ENCODE results near the gene CTNNA1.
A peak's percentile ranks its signal among the peaks of the same experiment; 100 is the strongest.

CTNNA1 gene

GRCh38 chr5:138898742-138899141 lies 145.5 kb downstream of the CTNNA1 start:
- Histone ChIP-seq H3K9ac (ENCODE audit: low read length in 5 of 5) (no peak overlapping the region), H3K27me3 (ENCODE audit: control insufficient read depth in 5 of 5, insufficient read depth in 4 of 5, low read length in 5 of 5) (no peaks in the 10 kb centered on the region), H3K4me3 (ENCODE audit: low read depth in 1 of 5, low read length in 5 of 5) (no peak overlapping the region), H3K36me3 (ENCODE audit: control insufficient read depth in 5 of 5, insufficient read depth in 5 of 5, low read length in 5 of 5) (peaks cover 3 to 38% (median 13%) of the 10 kb centered on the region in 5 donors), H3K27ac (ENCODE audit: low read depth, low read length) (no peak overlapping the region), H3K9me3 (ENCODE audit: control insufficient read depth in 5 of 5, low read length in 5 of 5) (no peaks in the 10 kb centered on the region), H3K4me1 (ENCODE audit: control insufficient read depth in 5 of 5, insufficient read depth in 5 of 5, low read length in 5 of 5) (peaks cover 0 to 33% (median 6%) of the 10 kb centered on the region in 5 donors)

- peaks cover 12 to 52% (median 25%) of the 10 kb centered on the region in 5 donors for H3K36me3 ChIP-seq (ENCODE audit: control insufficient read depth in 5 of 5, insufficient read depth in 5 of 5, low read length in 5 of 5)
- H3K4me1 ChIP-seq (ENCODE audit: control insufficient read depth in 5 of 5, insufficient read depth in 5 of 5, low read length in 5 of 5) = peaks cover 0 to 33% (median 6%) of the 10 kb centered on the region in 5 donors
- H3K9me3 ChIP-seq (ENCODE audit: control insufficient read depth in 5 of 5, low read length in 5 of 5) = no peaks in the 10 kb centered on the region
- no peaks in the 10 kb centered on the region for H3K27me3 ChIP-seq (ENCODE audit: control insufficient read depth in 5 of 5, insufficient read depth in 4 of 5, low read length in 5 of 5)
- peak overlapping the region; percentile 61 for H3K27ac ChIP-seq (ENCODE audit: low read depth, low read length)
- H3K9ac ChIP-seq (ENCODE audit: low read length in 5 of 5) = no peak overlapping the region
- no peak overlapping the region for H3K4me3 ChIP-seq (ENCODE audit: low read depth in 1 of 5, low read length in 5 of 5)
Observed at GRCh38 chr5:138900281-138900965, 147.2 kb downstream of the CTNNA1 start.

- peaks cover 21 to 57% (median 35%) of the 10 kb centered on the region in 5 donors for H3K36me3 ChIP-seq (ENCODE audit: control insufficient read depth in 5 of 5, insufficient read depth in 5 of 5, low read length in 5 of 5)
- H3K27me3 ChIP-seq (ENCODE audit: control insufficient read depth in 5 of 5, insufficient read depth in 4 of 5, low read length in 5 of 5) = no peaks in the 10 kb centered on the region
- no peak overlapping the region for H3K4me3 ChIP-seq (ENCODE audit: low read depth in 1 of 5, low read length in 5 of 5)
- peak overlapping the region; percentile 61 for H3K27ac ChIP-seq (ENCODE audit: low read depth, low read length)
- no peak overlapping the region for H3K9ac ChIP-seq (ENCODE audit: low read length in 5 of 5)
- H3K9me3 ChIP-seq (ENCODE audit: control insufficient read depth in 5 of 5, low read length in 5 of 5) = no peaks in the 10 kb centered on the region
- peaks cover 0 to 33% (median 6%) of the 10 kb centered on the region in 5 donors for H3K4me1 ChIP-seq (ENCODE audit: control insufficient read depth in 5 of 5, insufficient read depth in 5 of 5, low read length in 5 of 5)
Observed at GRCh38 chr5:138901716-138902115, 148.5 kb downstream of the CTNNA1 start.

- Histone ChIP-seq H3K9me3 (ENCODE audit: control insufficient read depth in 5 of 5, low read length in 5 of 5) (no peaks in the 10 kb centered on the region), H3K27ac (ENCODE audit: low read depth, low read length) (no peak overlapping the region), H3K4me1 (ENCODE audit: control insufficient read depth in 5 of 5, insufficient read depth in 5 of 5, low read length in 5 of 5) (peaks cover 0 to 27% (median 0%) of the 10 kb centered on the region in 5 donors), H3K27me3 (ENCODE audit: control insufficient read depth in 5 of 5, insufficient read depth in 4 of 5, low read length in 5 of 5) (no peaks in the 10 kb centered on the region), H3K9ac (ENCODE audit: low read length in 5 of 5) (no peak overlapping the region), H3K36me3 (ENCODE audit: control insufficient read depth in 5 of 5, insufficient read depth in 5 of 5, low read length in 5 of 5) (peaks cover 27 to 62% (median 39%) of the 10 kb centered on the region in 5 donors), H3K4me3 (ENCODE audit: low read depth in 1 of 5, low read length in 5 of 5) (no peak overlapping the region)
Observed at GRCh38 chr5:138903130-138903775, 150.0 kb downstream of the CTNNA1 start.

DNA sequence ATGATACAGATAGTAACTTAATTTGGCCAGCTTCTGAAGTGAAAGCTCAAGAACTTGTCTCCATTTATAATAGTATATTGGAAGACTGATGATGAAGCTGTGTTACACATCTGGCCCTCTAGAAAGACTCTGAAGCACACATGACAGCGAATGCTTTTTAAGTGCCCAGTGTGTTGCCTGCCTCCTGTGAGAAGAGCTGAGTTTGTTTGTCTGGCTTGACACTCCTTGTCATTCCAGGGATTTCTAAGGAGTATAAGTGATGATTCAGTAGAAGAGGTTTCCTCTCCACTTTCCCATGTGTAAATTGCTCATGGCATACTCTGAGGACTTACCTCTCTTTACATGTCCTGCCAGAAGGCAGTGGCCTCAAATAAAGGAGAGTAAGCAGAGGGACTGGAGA lies 152.3 kb downstream of the CTNNA1 start:
- Histone ChIP-seq H3K9ac (ENCODE audit: low read length in 5 of 5) (no peak overlapping the region), H3K27me3 (ENCODE audit: control insufficient read depth in 5 of 5, insufficient read depth in 4 of 5, low read length in 5 of 5) (no peaks in the 10 kb centered on the region), H3K4me3 (ENCODE audit: low read depth in 1 of 5, low read length in 5 of 5) (no peak overlapping the region), H3K36me3 (ENCODE audit: control insufficient read depth in 5 of 5, insufficient read depth in 5 of 5, low read length in 5 of 5) (peaks cover 30 to 65% (median 38%) of the 10 kb centered on the region in 5 donors), H3K4me1 (ENCODE audit: control insufficient read depth in 5 of 5, insufficient read depth in 5 of 5, low read length in 5 of 5) (peaks cover 0 to 18% (median 0%) of the 10 kb centered on the region in 5 donors), H3K9me3 (ENCODE audit: control insufficient read depth in 5 of 5, low read length in 5 of 5) (no peaks in the 10 kb centered on the region), H3K27ac (ENCODE audit: low read depth, low read length) (no peak overlapping the region)

DNA sequence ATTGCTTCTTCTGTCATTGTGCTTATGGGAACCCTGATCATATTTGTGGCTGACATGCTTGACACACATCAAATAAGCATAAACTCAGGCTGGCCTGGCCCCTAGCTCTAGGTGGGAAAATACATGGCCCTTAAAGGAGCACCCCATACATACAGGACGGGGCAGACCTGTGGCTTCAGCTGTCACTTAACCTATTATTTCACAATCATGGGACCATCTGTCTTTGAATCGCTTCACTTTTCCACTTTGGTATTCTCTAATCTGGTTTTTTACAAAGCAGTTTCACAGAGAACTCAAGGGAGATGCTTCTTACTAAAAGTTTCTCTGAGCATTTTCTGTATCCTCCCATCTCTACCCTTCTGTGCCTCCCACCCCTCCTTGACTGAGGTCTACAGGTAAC lies 156.5 kb downstream of the CTNNA1 start:
- H3K9ac ChIP-seq (ENCODE audit: low read length in 5 of 5) = no peak overlapping the region
- H3K27ac ChIP-seq (ENCODE audit: low read depth, low read length) = no peak overlapping the region
- peaks cover 25 to 49% (median 42%) of the 10 kb centered on the region in 5 donors for H3K36me3 ChIP-seq (ENCODE audit: control insufficient read depth in 5 of 5, insufficient read depth in 5 of 5, low read length in 5 of 5)
- no peak overlapping the region for H3K4me3 ChIP-seq (ENCODE audit: low read depth in 1 of 5, low read length in 5 of 5)
- H3K27me3 ChIP-seq (ENCODE audit: control insufficient read depth in 5 of 5, insufficient read depth in 4 of 5, low read length in 5 of 5) = no peaks in the 10 kb centered on the region
- no peaks in the 10 kb centered on the region for H3K4me1 ChIP-seq (ENCODE audit: control insufficient read depth in 5 of 5, insufficient read depth in 5 of 5, low read length in 5 of 5)
- no peaks in the 10 kb centered on the region for H3K9me3 ChIP-seq (ENCODE audit: control insufficient read depth in 5 of 5, low read length in 5 of 5)

GRCh38 chr5:138910546-138911185 lies 157.4 kb downstream of the CTNNA1 start:
- H3K36me3 ChIP-seq (ENCODE audit: control insufficient read depth in 5 of 5, insufficient read depth in 5 of 5, low read length in 5 of 5) = peaks cover 23 to 41% (median 35%) of the 10 kb centered on the region in 5 donors

GRCh38 chr5:138911441-138911840 lies 158.2 kb downstream of the CTNNA1 start:
- Histone ChIP-seq H3K36me3 (ENCODE audit: control insufficient read depth in 5 of 5, insufficient read depth in 5 of 5, low read length in 5 of 5) (peaks cover 15 to 33% (median 27%) of the 10 kb centered on the region in 5 donors), H3K4me1 (ENCODE audit: control insufficient read depth in 5 of 5, insufficient read depth in 5 of 5, low read length in 5 of 5) (no peaks in the 10 kb centered on the region), H3K27ac (ENCODE audit: low read depth, low read length) (no peak overlapping the region), H3K4me3 (ENCODE audit: low read depth in 1 of 5, low read length in 5 of 5) (no peak overlapping the region), H3K9me3 (ENCODE audit: control insufficient read depth in 5 of 5, low read length in 5 of 5) (no peaks in the 10 kb centered on the region), H3K9ac (ENCODE audit: low read length in 5 of 5) (no peak overlapping the region), H3K27me3 (ENCODE audit: control insufficient read depth in 5 of 5, insufficient read depth in 4 of 5, low read length in 5 of 5) (no peaks in the 10 kb centered on the region)

More at GRCh38 chr5:138910546-138911185, 157.4 kb downstream of the CTNNA1 start:
- H3K27me3 ChIP-seq (ENCODE audit: control insufficient read depth in 5 of 5, insufficient read depth in 4 of 5, low read length in 5 of 5) = no peaks in the 10 kb centered on the region
- H3K4me3 ChIP-seq (ENCODE audit: low read depth in 1 of 5, low read length in 5 of 5) = no peak overlapping the region
- no peak overlapping the region for H3K27ac ChIP-seq (ENCODE audit: low read depth, low read length)
- no peaks in the 10 kb centered on the region for H3K9me3 ChIP-seq (ENCODE audit: control insufficient read depth in 5 of 5, low read length in 5 of 5)
- H3K4me1 ChIP-seq (ENCODE audit: control insufficient read depth in 5 of 5, insufficient read depth in 5 of 5, low read length in 5 of 5) = no peaks in the 10 kb centered on the region
- H3K9ac ChIP-seq (ENCODE audit: low read length in 5 of 5) = no peak overlapping the region

- Histone ChIP-seq H3K27me3 (ENCODE audit: control insufficient read depth in 5 of 5, insufficient read depth in 4 of 5, low read length in 5 of 5) (no peaks in the 10 kb centered on the region), H3K36me3 (ENCODE audit: control insufficient read depth in 5 of 5, insufficient read depth in 5 of 5, low read length in 5 of 5) (peaks cover 13 to 29% (median 25%) of the 10 kb centered on the region in 5 donors), H3K27ac (ENCODE audit: low read depth, low read length) (no peak overlapping the region), H3K9me3 (ENCODE audit: control insufficient read depth in 5 of 5, low read length in 5 of 5) (no peaks in the 10 kb centered on the region), H3K4me3 (ENCODE audit: low read depth in 1 of 5, low read length in 5 of 5) (no peak overlapping the region), H3K9ac (ENCODE audit: low read length in 5 of 5) (no peak overlapping the region), H3K4me1 (ENCODE audit: control insufficient read depth in 5 of 5, insufficient read depth in 5 of 5, low read length in 5 of 5) (no peaks in the 10 kb centered on the region)
Observed at GRCh38 chr5:138912093-138912492, 158.9 kb downstream of the CTNNA1 start.

GRCh38 chr5:138913773-138914172 lies 160.5 kb downstream of the CTNNA1 start:
- Histone ChIP-seq H3K9ac (ENCODE audit: low read length in 5 of 5) (no peak overlapping the region), H3K4me3 (ENCODE audit: low read depth in 1 of 5, low read length in 5 of 5) (no peak overlapping the region), H3K27me3 (ENCODE audit: control insufficient read depth in 5 of 5, insufficient read depth in 4 of 5, low read length in 5 of 5) (no peaks in the 10 kb centered on the region), H3K4me1 (ENCODE audit: control insufficient read depth in 5 of 5, insufficient read depth in 5 of 5, low read length in 5 of 5) (no peaks in the 10 kb centered on the region), H3K27ac (ENCODE audit: low read depth, low read length) (no peak overlapping the region), H3K36me3 (ENCODE audit: control insufficient read depth in 5 of 5, insufficient read depth in 5 of 5, low read length in 5 of 5) (peaks cover 14 to 29% (median 22%) of the 10 kb centered on the region in 5 donors), H3K9me3 (ENCODE audit: control insufficient read depth in 5 of 5, low read length in 5 of 5) (no peaks in the 10 kb centered on the region)
